Measurements from ENCODE around the gene SLC17A1. TPM values are rescaled to one million over a fixed set of nuclear protein-coding genes. Genes with fewer than 3 reads are reported as not detected.

SLC17A1 gene
- total and polyA plus RNA-seq, 10 of the 15 experiments (the other 5 are each of a cell fraction or from before 2014, with no cell fraction given), result not detected

GRCh38 chr6:25789475-25789874 lies 42.4 kb downstream of the SLC17A1 start:
- intact Hi-C loops (cut with micrococcal nuclease; ENCODE audit: unreplicated experiment) (loop anchor here (5.0 kb wide), 2 partner anchors 153 to 203 kb away; no protein-coding TSS in a partner anchor), in situ Hi-C loops (cut with MboI) (no loop called here)
- no peaks in the 10 kb centered on the region for H3K36me3 ChIP-seq (ENCODE audit: control insufficient read depth in 2 of 2, insufficient read depth in 2 of 2, low read length in 1 of 2)
- FAIRE-seq (no peak), ATAC-seq (peak; percentile 40; the same call in 1 of the 3 replicates), DNase-seq (ENCODE audit: low read depth, low spot score) (no peak)
- H3K4me3 ChIP-seq, result no peak overlapping the region
- no peak overlapping the region for H3K9ac ChIP-seq (ENCODE audit: control insufficient read depth, insufficient read depth, low read length)
- no peaks in the 10 kb centered on the region for H3K79me2 ChIP-seq (ENCODE audit: control insufficient read depth, insufficient read depth, low read length)
- H3K4me2 ChIP-seq (ENCODE audit: control insufficient read depth, insufficient read depth), result no peak overlapping the region
- BruUV-seq (replicated peaks), result no TSS peak
- no peaks in the 10 kb centered on the region; a peak in 1 of 4 replicates for H3K27me3 ChIP-seq (replicated peaks in 1 of 2; ENCODE audit: control insufficient read depth in 2 of 2, insufficient read depth in 2 of 2, low read length in 1 of 2)
- ChIA-PET POLR2A (interaction anchor here (0.6 kb wide), 1 partner anchor 168 kb away, joined by 3 read pairs; no protein-coding TSS in a partner anchor), SMC1A (ENCODE audit: uncharacterized antibody, unreplicated experiment) (interaction anchor here (0.6 to 6.2 kb wide), 9 partner anchors 10 to 214 kb away, joined by 3 to 39 read pairs (median 3); no protein-coding TSS in a partner anchor), RAD21 (ENCODE audit: unreplicated experiment) (interaction anchor here (0.6 to 1.8 kb wide), 4 partner anchors 203 to 1404 kb away, joined by 3 to 9 read pairs (median 4); no protein-coding TSS in a partner anchor), CTCF (interaction anchor here (0.7 to 6.7 kb wide), 22 partner anchors 8 to 221 kb away, joined by 3 to 89 read pairs (median 4); partner anchors contain the start of gene SLC17A4)
- no peaks in the 10 kb centered on the region for H3K4me1 ChIP-seq (ENCODE audit: control insufficient read depth, insufficient read depth, low read length)
- H4K20me1 ChIP-seq (ENCODE audit: control insufficient read depth, insufficient read depth), result no peaks in the 10 kb centered on the region
- H3K9me3 ChIP-seq (replicated peaks; ENCODE audit: control insufficient read depth, insufficient read depth, low read length), result no peaks in the 10 kb centered on the region
- WGBS (ENCODE audit: insufficient coverage, insufficient replicate concordance, low lambda C conversion rate, missing lambda C conversion rate), result 18% methylated on average over 2 of the region's 2 CpGs
- no peak for TF ChIP-seq WRNIP1 (IDR thresholded peaks at IDR 0.05; ENCODE audit: borderline replicate concordance, low read depth, low read length)
- no peak for TF ChIP-seq NR2C1 (IDR thresholded peaks at IDR 0.05)
- no peak overlapping the region for H2AFZ ChIP-seq (ENCODE audit: control insufficient read depth, low read depth, low read length)
- H3K27ac ChIP-seq (ENCODE audit: control insufficient read depth, insufficient read depth), result no peak overlapping the region

- WGBS (ENCODE audit: insufficient coverage, insufficient replicate concordance, low lambda C conversion rate, missing lambda C conversion rate), result 25% methylated on average over 4 of the region's 4 CpGs
- DNase-seq (ENCODE audit: low read depth, low spot score) (no peak), FAIRE-seq (no peak), ATAC-seq (peak; percentile 82)
- Histone ChIP-seq H3K79me2 (ENCODE audit: control insufficient read depth, insufficient read depth, low read length) (no peaks in the 10 kb centered on the region), H3K4me3 (no peak overlapping the region), H3K4me1 (ENCODE audit: control insufficient read depth, insufficient read depth, low read length) (no peaks in the 10 kb centered on the region), H3K9ac (ENCODE audit: control insufficient read depth, insufficient read depth, low read length) (no peak overlapping the region), H3K27me3 (replicated peaks in 1 of 2; ENCODE audit: control insufficient read depth in 2 of 2, insufficient read depth in 2 of 2, low read length in 1 of 2) (no peaks in the 10 kb centered on the region; a peak in 1 of 4 replicates), H4K20me1 (ENCODE audit: control insufficient read depth, insufficient read depth) (no peaks in the 10 kb centered on the region), H2AFZ (ENCODE audit: control insufficient read depth, low read depth, low read length) (no peak overlapping the region), H3K9me3 (replicated peaks; ENCODE audit: control insufficient read depth, insufficient read depth, low read length) (no peaks in the 10 kb centered on the region), H3K27ac (ENCODE audit: control insufficient read depth, insufficient read depth) (no peak overlapping the region), H3K4me2 (ENCODE audit: control insufficient read depth, insufficient read depth) (no peak overlapping the region), H3K36me3 (ENCODE audit: control insufficient read depth in 2 of 2, insufficient read depth in 2 of 2, low read length in 1 of 2) (no peaks in the 10 kb centered on the region)
- intact Hi-C loops (cut with micrococcal nuclease; ENCODE audit: unreplicated experiment) (loop anchor here (1.0 to 5.0 kb wide), 3 partner anchors 154 to 215 kb away; no protein-coding TSS in a partner anchor), in situ Hi-C loops (cut with MboI) (no loop called here)
- BruUV-seq (replicated peaks), result no TSS peak
- ChIA-PET POLR2A (no interaction called here), RAD21 (ENCODE audit: unreplicated experiment) (interaction anchor here (0.7 to 1.8 kb wide), 2 partner anchors 155 to 216 kb away, joined by 3 to 5 read pairs; no protein-coding TSS in a partner anchor), CTCF (interaction anchor here (0.9 to 6.7 kb wide), 26 partner anchors 13 to 222 kb away, joined by 3 to 89 read pairs (median 4); no protein-coding TSS in a partner anchor), SMC1A (ENCODE audit: uncharacterized antibody, unreplicated experiment) (interaction anchor here (1.0 to 6.2 kb wide), 7 partner anchors 15 to 308 kb away, joined by 3 to 39 read pairs (median 3); no protein-coding TSS in a partner anchor)
- TF ChIP-seq YY1 (IDR thresholded peaks at IDR 0.05; ENCODE audit: low read depth, low read length) (no peak), SP1 (IDR thresholded peaks at IDR 0.05; ENCODE audit: low read depth, low read length) (no peak), SMAD5 (IDR thresholded peaks at IDR 0.05; ENCODE audit: low read depth) (no peak), SMC3 (IDR thresholded peaks at IDR 0.05; ENCODE audit: borderline replicate concordance, low read length) (peak; percentile 69; the same call in 1 of the 2 replicates), HDAC2 (IDR thresholded peaks at IDR 0.05) (no peak), MYC (IDR thresholded peaks at IDR 0.05; ENCODE audit: insufficient read depth, insufficient read length, insufficient replicate concordance, low read length, severe bottlenecking) (no peak), IRF5 (IDR thresholded peaks at IDR 0.05; ENCODE audit: borderline replicate concordance) (no peak), CTCF (IDR thresholded peaks at IDR 0.05 in 2 of 3, conservative IDR thresholded peaks at IDR 0.05 in 1 of 3; ENCODE audit: control insufficient read depth in 2 of 3, extremely low read depth in 1 of 3, insufficient read depth in 1 of 3, low read depth in 3 of 3, low read length in 3 of 3) (peak; percentile 55 to 69 (median 56); a peak in 5 of 6 replicates), ZNF274 (IDR thresholded peaks at IDR 0.05; ENCODE audit: insufficient read depth, insufficient read length) (no peak), CEBPB (IDR thresholded peaks at IDR 0.05; ENCODE audit: borderline replicate concordance in 1 of 2, low read depth in 2 of 2, low read length in 2 of 2) (no peak), MTA2 (IDR thresholded peaks at IDR 0.05; ENCODE audit: low read depth) (no peak)
These were observed 43.4 kb downstream of the SLC17A1 start for GRCh38 chr6:25788305-25788922.

Measured in GM12878 (cell line).